COR-L47 (cell line): ENCODE measurements around the gene RGS13.

Experiments
- DNase-seq: peaks from one replicate; lab custom pipeline; 2025; lab: John Stamatoyannopoulos, UW

RGS13 gene

DNA sequence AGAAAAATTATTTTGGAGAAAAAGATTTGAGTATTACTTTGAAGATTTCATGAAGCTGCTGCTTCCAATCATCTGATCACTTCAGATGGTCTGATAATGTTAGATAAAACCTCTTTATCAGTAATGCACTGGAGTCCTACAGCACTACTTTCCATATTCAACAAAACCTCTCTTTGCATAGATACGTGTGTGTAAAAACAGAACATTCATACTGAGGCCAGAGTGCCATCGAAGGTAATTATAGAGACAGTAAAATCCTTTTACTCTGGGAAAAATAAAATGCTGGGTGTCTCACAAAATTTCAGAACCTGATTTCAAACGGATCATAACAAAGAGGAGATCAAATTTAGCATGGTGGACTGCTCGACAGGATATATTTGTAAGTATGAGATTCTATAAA, at the start of gene RGS13:
Gene RGS13, plus strand, starts transcription at position 209 of the 400 bp plus-strand sequence. CDS start 8,188 bp downstream, outside the sequence.
- no peak for DNase-seq

GRCh38 chr1:192587386-192588266, 48.3 kb upstream of the RGS13 start:
- no peak for DNase-seq

DNA sequence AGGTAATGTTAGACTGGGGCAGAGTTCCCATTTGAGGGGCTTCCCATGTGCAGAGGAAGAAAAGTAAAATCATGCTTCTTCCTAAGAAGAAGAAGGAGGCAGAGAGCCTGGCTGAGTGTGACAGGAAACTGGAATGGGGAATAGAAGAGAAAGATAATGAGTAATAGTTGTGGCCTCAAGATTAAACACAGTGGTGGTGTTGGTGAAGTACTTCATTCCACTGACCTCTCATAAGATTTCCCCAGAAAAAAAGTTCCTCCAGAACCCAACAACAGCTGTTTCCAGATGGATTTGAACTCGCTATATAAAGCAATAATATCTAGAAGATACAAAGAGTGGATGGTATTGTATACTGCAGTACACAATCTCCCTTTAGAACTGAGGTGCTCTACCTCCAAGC, 47.4 kb upstream of the RGS13 start:
- no peak for DNase-seq

GRCh38 chr1:192589813-192590212, 46.1 kb upstream of the RGS13 start:
- DNase-seq, result no peak

- no peak for DNase-seq
These were observed 43.4 kb upstream of the RGS13 start for GRCh38 chr1:192592517-192592916.

DNA sequence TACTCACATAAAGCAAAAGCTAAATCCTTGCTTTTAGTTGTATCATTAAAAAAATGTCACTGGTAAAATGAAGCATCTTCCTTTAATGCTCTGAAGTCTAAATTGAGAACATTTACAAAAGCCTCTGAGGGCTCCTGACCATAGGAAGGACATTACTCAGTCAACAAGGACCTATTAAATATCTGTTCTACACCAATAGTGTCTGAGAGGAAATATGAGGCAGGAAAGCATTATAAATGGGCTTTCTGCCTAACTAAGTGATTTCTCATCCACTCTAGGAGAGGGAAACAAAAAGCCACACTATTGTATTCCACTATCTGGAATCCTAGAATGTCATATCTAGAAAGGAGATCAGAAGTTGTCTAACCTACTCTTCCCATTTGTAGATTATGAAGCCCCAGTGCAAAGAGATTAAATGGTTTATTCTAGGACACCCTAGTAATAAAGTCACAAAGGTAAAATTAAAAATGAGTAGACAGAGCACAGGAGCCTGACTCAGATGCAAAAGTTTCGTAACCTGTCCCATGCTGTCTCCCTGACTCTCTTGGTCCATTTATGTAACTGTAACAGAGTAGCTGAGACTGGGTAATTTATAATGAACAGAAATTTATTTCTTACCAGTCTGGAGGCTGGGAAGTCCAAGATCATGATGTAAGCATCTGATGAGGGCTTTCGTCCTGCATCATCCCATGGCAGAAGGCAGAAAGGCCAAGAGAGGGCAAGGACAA, 42.8 kb upstream of the RGS13 start:
- no peak for DNase-seq

GRCh38 chr1:192595299-192595698, 40.6 kb upstream of the RGS13 start:
- no peak for DNase-seq

DNA sequence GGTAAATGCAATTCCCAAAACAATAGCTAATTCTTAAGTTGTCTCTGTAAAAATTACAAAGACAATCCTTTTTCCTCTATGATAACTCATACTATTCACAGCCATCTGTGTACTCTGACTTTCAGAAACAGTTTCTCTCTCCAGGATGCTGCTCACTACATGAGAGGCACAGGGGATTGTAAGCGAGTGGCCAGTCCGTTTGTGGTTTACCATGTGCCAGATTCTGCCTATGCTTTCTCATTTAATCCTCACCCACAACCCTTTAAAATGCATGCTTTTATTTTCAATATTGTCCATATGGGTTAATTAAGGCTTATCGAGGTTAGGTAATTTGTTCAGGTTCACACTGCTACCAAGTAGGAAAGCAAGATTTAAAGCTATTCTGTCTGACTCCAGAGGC, 37.4 kb upstream of the RGS13 start:
- DNase-seq, result no peak

GRCh38 chr1:192600275-192600674, 35.7 kb upstream of the RGS13 start:
- no peak for DNase-seq

- DNase-seq, result no peak
These were observed 34.8 kb upstream of the RGS13 start for GRCh38 chr1:192601143-192601542.

- no peak for DNase-seq
These were observed 34.4 kb upstream of the RGS13 start for GRCh38 chr1:192601567-192601966.

- no peak for DNase-seq
These were observed 33.2 kb upstream of the RGS13 start for GRCh38 chr1:192602757-192603156.

GRCh38 chr1:192603218-192603787, 32.6 kb upstream of the RGS13 start:
- no peak for DNase-seq

DNA sequence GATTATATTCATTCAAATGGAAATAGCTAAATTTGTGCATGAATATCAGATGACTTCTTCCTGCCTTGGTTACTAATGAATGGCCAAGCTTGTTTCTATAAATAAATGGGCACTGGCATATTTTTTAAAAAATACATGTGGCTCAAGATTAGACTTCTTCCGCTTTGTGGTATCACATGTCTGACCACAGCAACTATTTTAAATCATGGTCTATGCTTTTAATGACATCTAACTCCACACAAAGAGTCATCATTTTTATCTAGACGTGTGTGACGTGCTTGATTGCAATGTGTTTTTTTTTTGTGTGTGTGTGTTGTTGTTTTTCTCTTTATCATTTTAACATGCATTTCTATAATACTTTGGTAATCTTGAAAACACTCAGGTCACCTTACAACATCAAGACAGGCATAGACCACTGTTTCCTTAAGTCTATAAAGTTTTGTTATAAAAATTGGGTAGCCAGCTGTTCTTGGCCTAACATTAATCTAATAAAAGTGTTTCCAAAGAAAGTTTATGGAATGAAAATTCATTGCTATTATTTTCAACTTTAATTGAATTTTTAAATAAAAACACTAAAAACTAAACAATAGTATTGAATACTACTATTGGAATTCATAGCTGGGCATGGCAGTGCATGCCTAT, 30.8 kb upstream of the RGS13 start:
- no peak for DNase-seq

DNA sequence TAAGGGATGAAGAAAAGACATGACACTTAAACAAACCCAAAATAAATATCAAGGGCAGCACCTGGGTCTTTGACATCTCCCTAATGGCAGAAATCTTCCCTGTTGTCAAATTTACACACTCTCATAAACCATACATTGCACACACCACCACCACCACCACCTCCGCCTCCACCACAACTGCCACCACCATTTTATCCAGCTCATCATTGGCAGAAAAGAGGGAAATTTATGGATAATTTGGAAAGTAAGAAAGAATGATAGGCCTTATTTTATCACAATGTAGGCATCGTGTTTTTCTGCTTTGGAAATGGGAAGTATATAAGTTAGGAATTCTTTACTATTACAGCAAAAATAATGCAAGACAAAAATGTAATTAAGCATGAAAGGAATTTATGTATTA, 27.3 kb upstream of the RGS13 start:
- DNase-seq, result no peak

GRCh38 chr1:192609110-192610079, 26.6 kb upstream of the RGS13 start:
- DNase-seq, result no peak

GRCh38 chr1:192610112-192610889, 25.6 kb upstream of the RGS13 start:
- DNase-seq, result no peak

DNA sequence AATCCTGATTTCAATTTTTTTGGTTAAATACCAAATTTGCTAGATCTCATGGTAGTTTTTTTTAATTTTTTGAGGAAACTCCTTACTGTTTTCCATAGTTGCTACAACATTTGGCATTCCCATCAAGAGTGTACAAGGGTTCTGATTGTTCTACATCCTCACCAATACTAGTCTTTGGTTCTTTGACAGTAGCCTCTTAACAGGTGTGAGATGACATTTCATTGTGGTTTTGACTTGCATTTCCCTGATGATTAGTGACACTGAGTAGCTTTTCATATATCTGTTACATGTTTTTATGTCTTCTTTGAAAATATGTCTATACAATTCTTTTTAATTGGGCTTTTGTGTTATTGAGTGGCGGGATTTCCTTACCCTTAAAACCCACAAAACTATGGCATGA, 20.9 kb upstream of the RGS13 start:
- no peak for DNase-seq

DNA sequence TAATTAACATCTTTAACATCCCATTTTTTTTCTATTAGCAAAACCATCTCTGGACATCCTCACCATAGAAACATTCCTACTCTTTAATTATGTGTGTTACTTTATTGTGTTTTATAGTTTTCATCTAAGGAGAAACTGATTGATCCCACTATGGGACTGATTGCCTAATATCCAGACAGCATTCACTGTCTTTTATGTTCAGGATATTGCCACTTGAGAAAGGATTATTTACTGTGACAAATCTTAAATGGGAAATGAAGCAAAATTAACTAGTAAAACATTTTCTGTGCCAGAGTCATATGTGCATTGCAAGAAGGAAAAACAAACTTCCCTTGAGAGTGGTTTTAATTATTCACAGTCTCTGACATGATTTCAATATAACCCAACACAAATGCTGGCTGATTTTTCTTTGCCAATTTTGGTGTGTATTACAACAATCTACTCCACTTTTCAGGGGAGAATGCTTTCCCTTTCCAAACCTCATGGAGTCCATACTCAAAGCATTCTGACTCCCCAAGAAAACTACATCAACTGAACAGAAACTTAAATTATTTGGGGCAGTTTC, 15.8 kb upstream of the RGS13 start:
- DNase-seq, result no peak
